Measurements from ENCODE around the gene RPN2.
A peak's percentile ranks its signal among the peaks of the same experiment; 100 is the strongest.

Gene RPN2

GRCh38 chr20:37185686-37186085, 6.6 kb downstream of the RPN2 start:
- DNase-seq, result no peak
- no peaks in the 10 kb centered on the region for H3K9me3 Mint-ChIP-seq
- no peaks in the 10 kb centered on the region for H3K27me3 Mint-ChIP-seq (ENCODE audit: low read depth, poor library complexity)
- peaks cover 74% of the 10 kb centered on the region for H3K36me3 Mint-ChIP-seq (ENCODE audit: low read depth)
- peak overlapping the region; percentile 42 for H3K27ac Mint-ChIP-seq
- no peak overlapping the region for H3K4me3 Mint-ChIP-seq
- H3K4me1 Mint-ChIP-seq, result peaks cover 16% of the 10 kb centered on the region
- no peak for TF ChIP-seq CTCF (IDR thresholded peaks at IDR 0.05)

- Mint-ChIP-seq H3K9me3 (no peaks in the 10 kb centered on the region), H3K4me3 (no peak overlapping the region), H3K36me3 (ENCODE audit: low read depth) (peaks cover 76% of the 10 kb centered on the region), H3K27me3 (ENCODE audit: low read depth, poor library complexity) (no peaks in the 10 kb centered on the region), H3K27ac (no peak overlapping the region), H3K4me1 (peaks cover 24% of the 10 kb centered on the region)
- no peak for DNase-seq
- TF ChIP-seq CTCF (IDR thresholded peaks at IDR 0.05), result no peak
Observed at GRCh38 chr20:37188787-37189186, 9.7 kb downstream of the RPN2 start.

- Mint-ChIP-seq H3K36me3 (ENCODE audit: low read depth) (peaks cover 72% of the 10 kb centered on the region), H3K4me3 (no peak overlapping the region)
Observed at GRCh38 chr20:37189416-37190016, 10.4 kb downstream of the RPN2 start.

GRCh38 chr20:37190354-37191112, 11.4 kb downstream of the RPN2 start:
- H3K4me3 Mint-ChIP-seq, result no peak overlapping the region
- no peak overlapping the region for H3K27ac Mint-ChIP-seq
- no peaks in the 10 kb centered on the region for H3K27me3 Mint-ChIP-seq (ENCODE audit: low read depth, poor library complexity)
- peaks cover 42% of the 10 kb centered on the region for H3K4me1 Mint-ChIP-seq
- H3K9me3 Mint-ChIP-seq, result no peaks in the 10 kb centered on the region
- peaks cover 62% of the 10 kb centered on the region for H3K36me3 Mint-ChIP-seq (ENCODE audit: low read depth)
- TF ChIP-seq CTCF (IDR thresholded peaks at IDR 0.05), result no peak
- no peak for DNase-seq

More at GRCh38 chr20:37189416-37190016, 10.4 kb downstream of the RPN2 start:
- Mint-ChIP-seq H3K27me3 (ENCODE audit: low read depth, poor library complexity) (no peaks in the 10 kb centered on the region), H3K27ac (no peak overlapping the region), H3K9me3 (no peaks in the 10 kb centered on the region), H3K4me1 (peaks cover 31% of the 10 kb centered on the region)
- no peak for DNase-seq
- TF ChIP-seq CTCF (IDR thresholded peaks at IDR 0.05), result no peak

- Mint-ChIP-seq H3K4me1 (peaks cover 43% of the 10 kb centered on the region), H3K36me3 (ENCODE audit: low read depth) (peaks cover 59% of the 10 kb centered on the region), H3K27me3 (ENCODE audit: low read depth, poor library complexity) (no peaks in the 10 kb centered on the region), H3K27ac (peak overlapping the region; percentile 11), H3K4me3 (no peak overlapping the region), H3K9me3 (no peaks in the 10 kb centered on the region)
- TF ChIP-seq CTCF (IDR thresholded peaks at IDR 0.05), result peak; percentile 88
- peak; percentile 77 for DNase-seq
Observed at GRCh38 chr20:37192137-37192854, 13.2 kb downstream of the RPN2 start.

All from nephron progenitor cell (in vitro differentiated cells).